ENCODE results near the gene BPIFB3.

BPIFB3 gene

DNA sequence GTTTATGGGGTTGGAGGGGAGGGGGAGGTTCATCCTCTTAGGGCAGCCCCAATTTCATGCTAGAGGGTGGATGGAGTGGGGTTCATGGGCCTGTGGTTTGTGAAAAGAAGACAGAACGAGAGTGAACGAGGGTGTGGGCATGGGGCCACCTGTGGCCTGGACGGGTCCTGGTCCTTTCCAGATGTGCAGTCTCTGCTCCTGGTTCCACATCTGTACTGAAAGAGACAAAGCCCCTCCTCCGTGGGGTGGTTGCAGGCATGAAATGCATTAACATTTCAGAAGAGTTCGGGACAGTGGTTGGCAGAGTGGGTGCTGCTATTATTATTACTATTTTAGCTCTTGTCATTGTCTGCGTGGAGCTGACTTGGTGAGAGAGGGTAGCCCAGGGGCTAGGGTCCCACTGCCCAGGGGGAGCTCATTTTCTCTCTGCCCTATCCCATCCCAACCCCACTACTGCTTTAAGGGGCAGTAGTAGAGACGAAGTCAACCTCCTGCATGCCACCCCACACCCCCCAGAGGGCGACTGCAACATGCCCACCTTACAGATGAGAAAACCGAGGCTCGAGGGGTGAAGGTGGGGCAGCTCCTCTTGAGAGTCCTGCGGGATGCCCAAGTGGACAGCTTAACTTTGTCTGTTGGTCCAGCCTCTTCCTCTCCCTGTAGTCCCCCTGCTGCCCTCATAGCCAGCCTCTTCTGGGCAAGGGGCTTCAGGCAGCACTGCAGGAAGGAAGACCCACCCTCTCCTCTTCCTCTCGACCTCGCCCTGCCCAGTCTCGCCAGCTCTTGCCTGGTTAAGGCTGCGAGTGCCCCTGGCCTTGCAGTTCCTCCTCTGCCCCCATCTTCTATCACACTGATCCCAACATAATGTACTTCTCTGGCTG lies 37.8 kb upstream of the BPIFB3 start:
- no peak for DNase-seq

DNA sequence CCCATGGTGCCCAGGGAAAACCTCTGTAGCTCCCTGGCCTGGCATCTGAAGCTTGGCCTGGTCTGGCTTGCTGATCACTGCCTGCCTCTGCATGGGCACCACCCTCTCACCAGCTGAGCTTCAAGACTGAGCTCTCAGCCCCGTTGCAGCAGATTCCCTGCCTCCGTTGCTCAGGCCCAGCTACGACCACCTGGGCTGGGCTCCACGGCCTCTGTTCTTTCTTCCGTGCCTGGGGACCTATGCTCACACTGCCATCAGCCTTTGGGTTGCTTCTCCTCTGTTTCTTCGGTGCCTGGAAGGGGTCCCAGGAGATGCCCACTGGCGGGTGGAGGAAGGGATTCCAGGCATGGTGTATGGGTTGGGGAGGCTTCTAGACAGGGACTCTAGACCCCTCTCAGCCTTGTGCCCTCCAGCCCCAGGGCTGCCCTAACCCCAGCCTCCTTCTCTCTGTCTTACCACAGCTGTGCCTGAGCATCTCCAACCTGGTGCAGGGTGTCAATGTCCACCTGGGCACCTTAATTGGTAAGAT lies 37.1 kb upstream of the BPIFB3 start:
- DNase-seq = no peak

DNA sequence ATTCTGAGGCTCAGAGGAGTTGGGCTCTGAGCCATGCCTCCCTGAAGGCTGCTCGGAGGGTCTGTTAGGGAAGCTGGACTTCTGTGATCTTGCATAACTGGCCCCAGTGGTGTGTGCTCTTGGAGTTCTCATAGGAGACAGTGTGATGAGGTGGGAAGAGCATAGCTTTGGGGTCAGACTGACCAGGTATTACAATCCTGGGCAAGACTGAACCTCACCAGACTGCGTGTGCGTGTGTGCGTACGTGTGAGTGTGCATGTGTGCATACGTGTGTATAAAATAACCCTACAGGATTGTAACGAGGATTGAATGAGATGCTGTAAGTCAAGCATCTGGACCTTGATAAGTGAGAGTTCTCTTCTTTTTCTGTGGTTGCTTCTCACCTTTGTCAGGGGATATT lies 36.2 kb upstream of the BPIFB3 start:
- DNase-seq = no peak

DNA sequence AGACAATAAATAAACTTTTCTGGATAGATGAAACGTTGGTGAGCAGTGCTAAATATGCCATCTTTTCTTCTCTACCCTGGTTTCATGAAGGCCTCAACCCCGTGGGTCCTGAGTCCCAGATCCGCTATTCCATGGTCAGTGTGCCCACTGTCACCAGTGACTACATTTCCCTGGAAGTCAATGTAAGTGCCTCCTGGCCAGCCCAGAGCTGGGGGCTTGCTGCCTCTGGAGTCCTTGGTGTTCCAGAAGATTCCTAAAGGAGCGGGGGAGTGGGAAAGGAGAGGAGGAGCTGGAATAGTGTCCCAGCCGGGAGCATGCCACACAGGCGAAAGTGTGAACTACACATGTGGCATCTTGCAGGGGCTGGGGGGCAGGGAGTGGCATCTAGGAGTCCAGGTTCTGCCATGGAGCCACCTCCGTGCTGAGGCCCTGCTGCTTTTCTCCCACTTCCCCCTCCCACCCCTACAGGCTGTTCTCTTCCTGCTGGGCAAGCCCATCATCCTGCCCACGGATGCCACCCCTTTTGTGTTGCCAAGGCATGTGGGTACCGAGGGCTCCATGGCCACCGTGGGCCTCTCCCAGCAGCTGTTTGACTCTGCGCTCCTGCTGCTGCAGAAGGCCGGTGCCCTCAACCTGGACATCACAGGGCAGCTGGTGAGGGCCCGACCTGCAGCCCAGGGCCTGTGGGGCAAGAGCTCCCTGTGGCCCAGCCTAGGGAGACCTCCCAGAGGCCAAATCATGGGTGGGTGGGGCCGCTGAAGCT lies 35.4 kb upstream of the BPIFB3 start:
- no peak for DNase-seq

DNA sequence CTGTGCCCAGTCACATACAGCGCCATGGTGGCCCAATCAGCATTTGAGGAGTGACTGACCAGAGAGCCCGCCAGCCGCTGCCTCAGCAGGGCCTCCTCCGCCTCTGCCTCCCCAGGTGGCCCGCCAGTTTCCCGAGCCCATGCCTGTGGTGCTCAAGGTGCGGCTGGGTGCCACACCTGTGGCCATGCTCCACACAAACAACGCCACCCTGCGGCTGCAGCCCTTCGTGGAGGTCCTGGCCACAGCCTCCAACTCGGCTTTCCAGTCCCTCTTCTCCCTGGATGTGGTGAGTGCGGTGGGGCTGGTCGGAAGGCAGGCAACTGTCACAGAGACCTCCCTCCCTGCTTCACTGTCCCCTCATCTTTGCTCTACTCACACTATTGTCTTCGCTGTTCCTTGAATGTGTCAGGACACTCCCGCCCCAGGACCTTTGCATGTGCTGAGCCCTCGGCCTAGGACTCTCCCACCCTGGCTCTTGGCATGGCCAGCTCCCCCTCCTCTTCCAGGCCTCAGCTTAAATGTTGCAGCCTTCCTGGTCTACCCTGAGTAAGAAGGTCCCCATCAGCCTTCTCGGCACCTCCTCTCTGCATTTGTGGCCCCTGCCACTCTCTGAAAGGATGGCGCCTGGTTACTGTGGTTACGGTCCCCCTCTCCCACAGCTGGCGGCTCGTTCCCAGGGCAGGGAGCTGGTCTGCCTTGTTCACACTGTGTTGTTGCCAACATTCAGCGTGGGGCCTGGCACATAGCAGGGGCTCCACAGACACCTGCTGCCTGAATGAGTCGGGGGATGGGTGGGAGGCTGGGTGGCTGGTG lies 34.0 kb upstream of the BPIFB3 start:
- no peak for DNase-seq

DNA sequence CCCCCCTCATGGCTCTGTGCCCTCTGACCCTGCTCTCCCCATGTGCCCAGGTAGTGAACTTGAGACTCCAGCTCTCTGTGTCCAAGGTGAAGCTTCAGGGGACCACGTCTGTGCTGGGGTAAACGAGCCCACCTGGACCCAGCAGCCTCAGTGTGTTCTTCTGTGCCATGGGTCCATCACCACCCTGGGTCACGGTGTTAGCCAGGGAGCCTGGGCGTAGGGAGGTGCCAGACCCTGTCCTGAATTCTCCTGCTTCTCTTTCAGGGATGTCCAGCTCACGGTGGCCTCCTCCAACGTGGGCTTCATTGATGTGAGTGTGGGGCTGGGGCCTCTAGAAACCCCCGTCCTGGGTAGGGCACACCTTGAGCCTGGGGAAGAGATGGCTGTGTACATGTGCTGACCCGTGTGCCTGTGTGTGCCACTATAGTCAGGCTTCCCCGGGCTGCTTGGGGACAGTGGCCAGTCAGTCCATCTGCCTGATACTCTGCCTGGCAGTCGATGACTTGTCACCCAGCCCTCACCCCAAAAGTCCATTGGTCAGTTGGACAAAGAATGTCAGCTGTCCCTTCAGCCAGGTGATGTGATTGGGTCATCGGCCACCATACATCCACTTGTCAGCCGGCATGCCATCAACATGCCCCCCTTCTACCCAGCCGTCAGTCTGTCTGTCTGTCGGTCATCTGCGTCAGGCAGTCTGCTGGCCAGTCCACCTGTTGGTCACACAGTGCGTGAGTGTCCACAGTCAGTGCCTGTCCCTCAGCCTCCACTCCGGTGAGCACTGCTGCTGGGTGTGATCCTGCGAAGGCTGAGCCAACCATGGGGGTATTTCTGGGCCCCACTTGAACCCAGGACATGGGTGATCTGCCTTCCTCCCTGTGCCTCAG lies 33.2 kb upstream of the BPIFB3 start:
- no peak for DNase-seq

DNA sequence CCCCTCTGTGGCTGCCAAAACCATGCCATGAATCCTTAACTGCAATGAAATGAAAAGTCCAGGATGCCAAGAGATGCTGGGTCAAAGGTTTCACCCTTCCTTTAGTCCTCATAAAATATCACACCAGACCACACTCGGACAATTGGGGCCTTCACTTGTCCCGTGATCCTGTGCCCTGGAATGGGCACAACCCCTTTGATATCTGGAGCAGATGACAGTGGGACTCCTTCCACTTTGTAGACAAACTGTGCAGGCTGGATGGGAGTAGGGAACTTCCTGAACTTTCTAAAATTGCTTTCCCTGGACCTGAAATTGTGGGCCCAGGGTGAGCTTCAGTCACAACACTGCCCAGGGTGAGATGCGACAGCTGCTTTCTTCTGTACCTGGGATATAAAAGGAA lies 31.8 kb upstream of the BPIFB3 start:
- no peak for DNase-seq

DNA sequence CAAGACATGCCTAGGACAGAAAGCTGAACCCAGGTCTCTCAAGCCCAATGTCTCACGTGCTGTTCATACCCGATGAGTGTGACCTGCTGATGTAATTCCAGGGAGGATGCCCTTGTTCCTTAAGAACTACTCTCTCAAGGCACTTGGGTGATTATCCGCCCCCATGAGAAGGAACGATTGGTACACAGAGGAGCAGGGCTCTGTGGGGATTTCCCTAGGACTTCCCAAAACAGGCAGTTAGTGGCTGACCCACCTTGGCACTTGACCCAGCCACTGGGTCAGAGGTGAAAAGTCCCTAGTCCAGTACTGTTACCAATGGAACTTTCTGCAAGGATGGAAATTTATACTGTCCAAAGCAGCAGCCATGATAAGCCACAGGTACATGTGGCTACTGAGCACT lies 31.4 kb upstream of the BPIFB3 start:
- DNase-seq = no peak

DNA sequence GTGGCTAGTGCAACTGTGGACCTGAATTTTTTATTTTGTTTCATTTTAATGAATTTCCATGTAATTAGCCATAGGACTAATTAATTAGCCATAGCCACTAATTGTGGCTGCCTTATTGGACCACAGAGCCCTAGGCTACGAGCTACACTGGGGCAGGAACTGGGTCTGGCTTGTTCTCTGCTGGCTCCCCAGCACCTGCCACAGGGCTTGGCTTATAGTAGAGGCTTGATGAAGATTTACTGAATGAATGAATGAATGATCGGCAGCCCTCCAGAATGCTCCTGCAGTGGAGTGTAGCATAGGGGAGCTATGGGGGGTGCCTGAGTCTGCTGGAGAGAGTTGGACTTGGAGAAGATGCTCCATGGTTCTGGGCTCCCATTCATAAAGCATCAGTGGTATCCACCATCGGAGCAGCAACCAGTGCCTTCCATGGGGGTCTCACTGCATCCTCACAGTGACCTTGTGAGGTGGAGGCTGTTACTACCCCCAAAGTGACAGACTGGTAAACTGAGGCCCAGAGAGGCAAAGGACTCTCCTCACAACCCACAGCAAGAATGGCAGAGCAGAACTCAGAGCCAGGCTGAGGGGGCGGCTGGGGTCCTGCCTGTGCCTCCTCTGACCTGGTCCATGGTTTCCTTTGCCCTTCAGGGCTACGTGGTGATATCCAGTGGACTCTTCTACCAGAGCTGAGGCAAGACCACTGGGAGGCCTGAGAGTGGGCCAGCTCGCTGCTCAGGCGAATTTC lies 30.8 kb upstream of the BPIFB3 start:
- DNase-seq = no peak

DNA sequence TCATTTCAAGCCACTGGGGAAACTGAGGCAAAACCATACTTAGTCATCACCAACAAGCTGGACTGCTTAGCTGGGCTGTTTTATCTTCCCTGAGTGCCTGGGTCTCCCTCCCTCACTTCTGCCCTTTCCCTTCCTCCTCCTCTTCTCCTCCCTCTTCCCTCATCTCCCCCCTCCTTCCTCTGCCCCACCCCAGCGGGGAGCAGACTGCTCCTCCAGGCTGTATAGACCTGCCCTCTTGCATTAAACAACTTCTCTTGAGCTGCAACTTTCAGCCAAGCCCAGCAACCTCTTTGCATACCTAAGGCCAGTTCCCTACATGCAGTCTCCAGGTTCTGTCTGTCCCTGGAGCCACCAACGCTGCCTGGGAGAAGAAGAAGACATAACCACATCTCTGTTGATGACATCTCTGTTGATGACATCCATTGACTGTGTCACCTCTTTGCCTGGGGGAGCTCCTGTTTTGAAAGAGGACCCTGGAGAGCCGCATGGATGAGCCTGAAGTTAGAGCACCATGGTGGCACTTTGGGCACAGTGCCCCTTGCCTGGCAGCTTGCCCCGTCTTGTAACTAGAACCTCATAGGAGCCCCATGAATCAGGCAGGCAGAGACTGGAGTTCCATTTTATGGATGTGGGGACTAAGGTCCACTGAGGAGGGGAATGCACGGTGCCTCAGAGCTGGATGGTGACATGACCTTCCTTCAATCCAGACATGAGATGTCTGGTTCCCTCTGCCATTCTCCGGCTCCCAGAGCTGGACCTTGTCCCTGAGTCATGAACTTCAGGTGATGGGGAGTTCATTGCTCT lies 30.1 kb upstream of the BPIFB3 start:
- no peak for DNase-seq

DNA sequence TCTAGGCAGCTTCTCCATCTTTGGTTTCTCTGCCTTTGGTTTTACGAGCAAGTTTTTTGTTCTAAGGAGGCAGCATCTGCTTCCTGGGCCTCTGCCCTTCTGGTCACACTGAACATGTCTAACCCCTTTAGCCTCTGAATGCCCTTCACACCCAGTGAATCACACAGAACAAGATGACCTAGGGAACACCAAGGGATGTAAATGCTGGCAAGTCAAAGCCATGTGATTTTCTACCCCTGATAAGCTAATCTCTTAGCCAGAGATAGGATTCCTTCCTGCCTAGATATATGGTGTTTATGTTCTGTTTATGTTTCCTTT lies 29.5 kb upstream of the BPIFB3 start:
- no peak for DNase-seq

DNA sequence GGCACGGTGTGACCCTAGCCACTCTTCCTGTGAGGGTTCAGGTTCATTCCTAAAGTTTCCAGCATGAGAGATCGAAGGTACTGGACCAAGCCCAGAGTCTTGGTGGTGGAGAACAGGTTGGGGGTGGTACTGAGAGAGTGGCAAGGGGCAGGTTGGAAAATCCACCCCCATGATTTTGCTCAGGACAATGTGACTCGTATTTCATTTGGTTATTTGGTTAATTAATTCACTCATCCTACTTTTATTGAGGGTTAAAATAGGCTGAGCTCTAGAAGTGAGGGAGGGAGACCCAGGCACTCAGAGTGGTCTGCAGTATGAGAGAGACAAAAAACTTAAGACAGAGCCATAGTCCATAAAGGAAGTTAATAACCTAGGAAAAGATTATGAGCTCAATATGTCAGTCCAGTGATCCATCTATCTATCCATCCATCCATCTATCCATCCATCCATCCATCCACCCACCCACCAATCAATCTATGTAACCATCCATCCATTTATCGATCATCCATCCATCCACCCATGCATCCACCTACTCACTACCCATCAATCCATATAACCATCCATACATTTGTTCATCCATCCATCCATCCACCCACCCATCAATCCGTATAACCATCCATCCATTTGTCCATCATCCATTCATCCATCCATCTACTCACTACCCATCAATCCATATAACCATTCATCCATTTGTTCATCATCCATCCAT lies 28.9 kb upstream of the BPIFB3 start:
- DNase-seq = no peak

DNA sequence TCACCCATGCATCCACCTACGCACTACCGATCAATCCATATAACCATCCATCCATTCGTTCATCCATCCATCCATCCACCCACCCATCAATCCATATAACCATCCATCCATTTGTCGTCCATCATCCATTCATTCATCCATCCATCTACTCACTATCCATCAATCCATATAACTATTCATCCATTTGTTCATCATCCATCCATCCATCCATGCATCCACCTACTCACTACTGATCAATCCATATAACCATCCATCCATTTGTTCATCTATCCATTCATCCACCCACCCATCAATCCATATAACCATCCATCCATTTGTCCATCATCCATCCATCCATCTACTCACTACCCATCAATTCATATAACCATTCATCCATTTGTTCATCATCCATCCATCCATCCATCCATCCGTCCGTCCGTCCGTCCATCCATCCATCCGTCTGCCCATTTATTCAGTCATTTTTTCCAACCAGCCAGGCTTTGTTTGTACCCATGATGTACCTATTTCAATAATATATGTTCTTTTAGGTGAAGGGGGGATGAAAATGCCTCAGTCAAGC lies 28.3 kb upstream of the BPIFB3 start:
- DNase-seq = no peak

DNA sequence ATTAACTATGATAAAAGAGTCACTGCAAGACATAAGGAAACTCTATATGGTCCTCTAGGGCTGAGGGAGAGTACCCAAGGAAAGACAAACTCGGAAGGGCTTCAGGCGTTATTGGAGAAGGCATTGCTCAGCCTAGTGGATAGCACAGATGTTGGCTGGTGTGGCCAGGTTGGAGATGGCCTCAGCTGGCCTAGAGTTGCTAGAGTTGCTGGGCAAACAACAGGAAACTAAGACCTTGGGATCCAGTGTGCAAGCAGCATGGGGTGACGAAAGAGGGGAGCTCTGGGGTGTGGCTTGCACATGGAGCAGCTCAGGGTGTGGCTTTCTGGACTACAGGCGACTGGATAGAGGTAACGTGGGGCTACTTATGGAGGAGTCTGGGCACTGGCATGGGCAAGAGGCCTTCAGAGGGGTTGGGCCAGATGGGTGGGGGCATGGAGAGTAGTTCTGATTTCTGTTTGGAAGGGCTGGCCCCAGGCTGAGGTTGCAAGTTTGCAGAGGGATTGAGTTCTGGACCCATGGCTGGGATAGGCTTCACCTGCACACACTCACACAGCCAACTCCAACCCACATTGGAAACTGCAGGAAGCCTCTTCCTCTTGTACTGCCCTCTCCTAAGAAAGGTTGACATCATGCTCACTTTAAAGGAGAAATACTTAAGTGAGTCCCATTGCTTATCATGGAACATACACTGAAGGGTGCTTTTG lies 27.5 kb upstream of the BPIFB3 start:
- no peak for DNase-seq

DNA sequence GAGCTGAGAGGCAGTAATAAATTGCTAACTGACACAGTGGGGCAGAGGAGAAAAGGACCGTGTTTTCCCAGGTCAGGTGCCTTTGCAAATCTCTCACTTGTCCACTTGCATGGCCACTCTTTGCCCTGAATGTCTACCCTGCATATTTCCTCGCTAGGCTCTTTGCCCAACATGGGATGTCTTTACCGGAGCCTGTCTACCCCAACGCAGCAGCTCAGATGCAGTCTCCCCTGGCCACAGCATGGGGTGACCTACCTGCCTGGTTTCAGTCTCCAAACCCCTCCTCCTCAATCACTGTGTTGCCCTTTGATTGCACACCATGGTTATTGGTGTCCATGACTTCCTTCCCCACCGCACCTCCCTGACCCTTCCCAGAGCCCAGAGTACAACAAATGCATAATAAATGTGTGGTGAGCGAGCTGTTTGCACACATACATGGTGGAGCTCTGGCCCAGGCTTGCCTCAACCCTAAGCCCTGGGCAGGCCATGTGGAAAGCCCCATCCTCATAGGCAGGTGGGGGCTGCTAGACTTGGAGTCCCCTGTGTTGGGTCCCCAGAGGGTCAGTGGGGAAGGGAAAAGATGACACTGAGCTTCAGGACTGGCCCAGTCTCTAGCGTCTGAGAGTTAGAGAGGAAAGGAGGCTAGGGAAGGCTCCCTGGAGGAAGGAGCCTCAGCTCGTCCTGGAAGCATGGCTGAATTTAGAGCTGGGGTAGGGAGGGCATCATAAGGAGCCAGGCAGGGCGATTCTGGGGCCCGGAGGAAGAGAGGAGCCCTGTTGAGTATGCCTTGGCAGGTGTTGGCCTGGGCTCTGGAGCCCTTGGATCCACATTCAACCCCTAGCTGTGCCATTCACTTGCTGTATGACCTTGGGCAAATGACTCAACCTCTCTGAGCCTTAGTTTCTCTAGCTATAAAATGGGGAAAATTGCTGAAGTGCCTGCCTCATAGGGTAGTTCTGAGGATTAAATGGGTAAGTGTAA lies 26.6 kb upstream of the BPIFB3 start:
- no peak for DNase-seq

DNA sequence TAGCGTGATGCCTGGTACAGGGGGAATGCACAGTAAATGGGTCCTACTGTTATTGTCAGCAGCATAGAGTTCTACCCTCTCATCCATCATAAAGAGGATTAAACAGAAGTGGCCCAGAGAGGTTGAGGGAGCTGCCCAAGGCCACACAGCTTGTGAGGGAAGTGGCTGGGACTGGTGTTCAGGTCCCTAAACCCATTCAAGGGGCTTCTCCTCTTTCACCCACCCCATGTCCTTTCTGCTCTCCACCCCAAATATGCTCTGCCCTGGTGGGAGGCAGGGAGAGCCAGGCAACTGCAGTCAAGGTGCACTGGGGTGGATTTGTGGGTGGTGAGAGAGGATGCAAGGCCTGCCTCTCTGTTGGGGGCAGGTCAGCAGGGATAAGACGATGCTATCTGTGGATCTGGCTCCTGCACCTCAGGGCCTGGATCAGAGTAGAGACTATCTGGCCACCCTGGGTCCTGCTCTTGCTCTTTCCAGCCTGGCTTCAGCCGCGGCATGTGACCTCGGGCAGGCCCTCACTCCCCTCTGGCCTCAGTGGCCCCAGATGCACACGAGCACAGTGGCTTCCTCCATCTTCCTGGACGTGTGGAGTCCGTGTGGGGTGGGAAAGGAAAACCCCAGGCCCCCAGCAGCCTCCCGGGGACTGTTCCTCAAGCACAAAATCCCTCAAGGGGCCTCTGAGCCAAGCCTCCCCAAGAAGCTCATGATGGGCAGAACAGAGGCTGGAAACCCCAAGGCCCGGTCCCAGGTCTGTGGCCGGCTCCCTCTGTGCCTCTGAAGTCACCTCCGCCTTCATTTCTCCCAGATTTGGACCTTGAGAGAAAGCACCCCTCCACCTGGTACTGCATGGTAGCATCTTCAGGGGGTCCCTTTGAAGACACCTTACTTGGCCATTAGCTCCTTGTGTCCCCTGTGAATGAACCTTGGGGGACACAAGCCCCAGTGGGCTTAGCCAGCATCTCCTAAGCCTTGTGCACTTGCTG lies 25.6 kb upstream of the BPIFB3 start:
- no peak for DNase-seq

All from NCI-H2029 treated with DMSO at 0.1 percent for 48 hours (cell line).